Effector memory CD4-positive, alpha-beta T cell (primary cell): ENCODE measurements around the gene FKBP2.

Experiments
- DNase-seq, 3 donors: peaks; one replicate each; pipeline ENCODE4 v3.0.0-alpha.2; 2020
- H3K27ac ChIP-seq: 2 replicates; pipeline ENCODE4 v1.7.0; 2013; ENCODE audit warnings: mild to moderate bottlenecking, low read length, moderate library complexity; ENCODE audit not compliant: insufficient read depth, poor library complexity, severe bottlenecking
- H3K27me3 ChIP-seq: replicated peaks from 2 replicates; pipeline ENCODE4 v1.7.0; 2013; ENCODE audit warnings: mild to moderate bottlenecking, low read length; ENCODE audit not compliant: insufficient read depth, control insufficient read depth, poor library complexity, severe bottlenecking
- H3K36me3 ChIP-seq: 2 replicates; pipeline ENCODE4 v1.7.0; 2013; ENCODE audit warnings: mild to moderate bottlenecking, low read length, moderate library complexity; ENCODE audit not compliant: control insufficient read depth, insufficient read depth
- H3K4me1 ChIP-seq: 2 replicates; pipeline ENCODE4 v1.7.0; 2013; ENCODE audit warnings: low read length, mild to moderate bottlenecking; ENCODE audit not compliant: control insufficient read depth, insufficient read depth, poor library complexity, severe bottlenecking
- H3K4me3 ChIP-seq: 2 replicates; pipeline ENCODE4 v1.7.0; 2013; ENCODE audit warnings: low read length, low read depth, mild to moderate bottlenecking; ENCODE audit not compliant: insufficient read depth, poor library complexity, severe bottlenecking
- H3K9me3 ChIP-seq: 2 replicates; pipeline ENCODE4 v1.7.0; 2013; ENCODE audit warnings: mild to moderate bottlenecking, low read length, moderate library complexity; ENCODE audit not compliant: control insufficient read depth
- total RNA-seq, 3 donors: gene quantifications; one replicate each; lab custom pipeline; 2026; lab: John Stamatoyannopoulos, UW

FKBP2 gene
- total RNA-seq = 0.58 to 1.0 (median 0.78) reads per million in 3 donors

GRCh38 chr11:64240435-64241240 lies at the start of gene FKBP2:
Gene FKBP2 (plus strand): TSS chr11:64241095. CDS start chr11:64242388, 1,293 bp downstream.
- Histone ChIP-seq H3K4me3 (peak within 1 kb of the TSS; percentile 89), H3K9me3 (no peaks in the 10 kb centered on the region), H3K36me3 (no peaks in the 10 kb centered on the region), H3K27ac (peak within 1 kb of the TSS; percentile 99), H3K27me3 (no peaks in the 10 kb centered on the region), H3K4me1 (peaks cover 32% of the 10 kb centered on the region)
- peak; percentile 97 to 98 (median 98) for DNase-seq

GRCh38 chr11:64192434-64192833 lies 48.5 kb upstream of the FKBP2 start:
- peaks cover 51% of the 10 kb centered on the region for H3K36me3 ChIP-seq
- no peaks in the 10 kb centered on the region for H3K27me3 ChIP-seq
- no peaks in the 10 kb centered on the region for H3K4me1 ChIP-seq
- DNase-seq = no peak
- H3K4me3 ChIP-seq = no peak overlapping the region
- H3K27ac ChIP-seq = no peak overlapping the region
- no peaks in the 10 kb centered on the region for H3K9me3 ChIP-seq

GRCh38 chr11:64196626-64197025 lies 44.3 kb upstream of the FKBP2 start:
- no peaks in the 10 kb centered on the region for H3K27me3 ChIP-seq
- no peak overlapping the region for H3K27ac ChIP-seq
- H3K36me3 ChIP-seq = peaks cover 87% of the 10 kb centered on the region
- no peak overlapping the region for H3K4me3 ChIP-seq
- H3K4me1 ChIP-seq = no peaks in the 10 kb centered on the region
- no peaks in the 10 kb centered on the region for H3K9me3 ChIP-seq
- DNase-seq = no peak

GRCh38 chr11:64198511-64198910 lies 42.4 kb upstream of the FKBP2 start:
- H3K27me3 ChIP-seq = no peaks in the 10 kb centered on the region
- H3K27ac ChIP-seq = no peak overlapping the region
- peaks cover 93% of the 10 kb centered on the region for H3K36me3 ChIP-seq
- no peaks in the 10 kb centered on the region for H3K4me1 ChIP-seq
- no peak overlapping the region for H3K4me3 ChIP-seq
- DNase-seq = no peak
- no peaks in the 10 kb centered on the region for H3K9me3 ChIP-seq

- H3K36me3 ChIP-seq = peaks cover 71% of the 10 kb centered on the region
- H3K27me3 ChIP-seq = no peaks in the 10 kb centered on the region
- H3K9me3 ChIP-seq = no peaks in the 10 kb centered on the region
- DNase-seq = no peak
- H3K27ac ChIP-seq = no peak overlapping the region
- H3K4me1 ChIP-seq = peaks cover 20% of the 10 kb centered on the region
- H3K4me3 ChIP-seq = no peak overlapping the region
Measured at GRCh38 chr11:64201543-64201942, 39.4 kb upstream of the FKBP2 start.

GRCh38 chr11:64202992-64203391 lies 37.9 kb upstream of the FKBP2 start:
- no peaks in the 10 kb centered on the region for H3K9me3 ChIP-seq
- DNase-seq = no peak
- H3K36me3 ChIP-seq = peaks cover 56% of the 10 kb centered on the region
- H3K27me3 ChIP-seq = no peaks in the 10 kb centered on the region
- H3K4me3 ChIP-seq = no peak overlapping the region
- peaks cover 35% of the 10 kb centered on the region for H3K4me1 ChIP-seq
- H3K27ac ChIP-seq = no peak overlapping the region

- Histone ChIP-seq H3K27ac (no peak overlapping the region), H3K4me3 (no peak overlapping the region), H3K4me1 (peaks cover 40% of the 10 kb centered on the region), H3K9me3 (no peaks in the 10 kb centered on the region), H3K36me3 (peaks cover 51% of the 10 kb centered on the region), H3K27me3 (no peaks in the 10 kb centered on the region)
- no peak for DNase-seq
Measured at GRCh38 chr11:64203421-64204079, 37.3 kb upstream of the FKBP2 start.

GRCh38 chr11:64204080-64204440 lies 36.8 kb upstream of the FKBP2 start:
- no peaks in the 10 kb centered on the region for H3K9me3 ChIP-seq
- DNase-seq = no peak
- H3K36me3 ChIP-seq = peaks cover 46% of the 10 kb centered on the region
- no peaks in the 10 kb centered on the region for H3K27me3 ChIP-seq
- no peak overlapping the region for H3K27ac ChIP-seq
- peaks cover 43% of the 10 kb centered on the region for H3K4me1 ChIP-seq
- H3K4me3 ChIP-seq = no peak overlapping the region

- Histone ChIP-seq H3K4me1 (peaks cover 43% of the 10 kb centered on the region), H3K36me3 (peaks cover 48% of the 10 kb centered on the region), H3K4me3 (no peak overlapping the region), H3K9me3 (no peaks in the 10 kb centered on the region), H3K27me3 (no peaks in the 10 kb centered on the region), H3K27ac (no peak overlapping the region)
- peak; percentile 71 to 78 (median 73) for DNase-seq
Measured at GRCh38 chr11:64204464-64204989, 36.4 kb upstream of the FKBP2 start.
